Thyroid gland (tissue), 4 donors: ENCODE measurements around the gene FAM169A. TPM values are rescaled to one million over a fixed set of nuclear protein-coding genes. Genes with fewer than 3 reads are reported as not detected.
"Not testable (repeated sequence)": the region's sequence is repeated elsewhere in the genome, so short reads cannot be mapped to it uniquely, and the experiment has no call there.

Experiments used
- DNase-seq, 2 donors: peaks; one replicate each; pipeline ENCODE4 v3.0.0-alpha.2; 2019
- H3K27ac ChIP-seq, 3 donors: fragments of 200-600 bp; sonication (generic); 1 replicate in 2 of 3; 2 replicates in 1 of 3; pipeline ENCODE4 v1.5.1; 2016 to 2019; ENCODE audit warnings: mild to moderate bottlenecking in 1 of 3, moderate library complexity in 1 of 3
- H3K27me3 ChIP-seq: fragments of 200-600 bp; sonication (generic); one replicate; pipeline ENCODE4 v1.5.1; 2019
- H3K36me3 ChIP-seq, 2 donors: fragments of 200-600 bp; sonication (generic); one replicate each; pipeline ENCODE4 v1.5.1; 2016 to 2019
- H3K4me1 ChIP-seq, 2 donors: fragments of 200-600 bp; sonication (generic); one replicate each; pipeline ENCODE4 v1.5.1; 2017 to 2019
- H3K4me3 ChIP-seq, 3 donors: fragments of 200-600 bp; sonication (generic); replicated peaks in 1 of 3; 1 replicate in 2 of 3; 2 replicates in 1 of 3; pipeline ENCODE4 v1.5.1; 2016; ENCODE audit warnings: mild to moderate bottlenecking in 1 of 3
- H3K9me3 ChIP-seq: fragments of 200-600 bp; sonication (generic); one replicate; pipeline ENCODE4 v1.5.1; 2017
- CTCF ChIP-seq, 6 experiments: fragments of 200-600 bp in 3 of 6; fragments of 450-650 bp in 3 of 6; sonication (generic) in 3 of 6; IDR thresholded peaks; one replicate each; pipeline ENCODE4 v1.5.1; 2016 to 2019; ENCODE audit warnings: antibody characterized with exemption in 6 of 6, mild to moderate bottlenecking in 2 of 6, inconsistent platforms in 1 of 6, moderate library complexity in 1 of 6
- POLR2A ChIP-seq, 2 donors: fragments of 450-650 bp; IDR thresholded peaks; one replicate each; pipeline ENCODE4 v1.6.1; 2017; ENCODE audit warnings: antibody characterized with exemption in 2 of 2, mild to moderate bottlenecking in 2 of 2, moderate library complexity in 1 of 2
- WGBS, 2 donors: methylation state at CpG; one replicate each; pipeline ENCODE4 v1.1.5; 2017; 5-methylcytosine and 5-hydroxymethylcytosine counted together
- intact Hi-C: fragments of 100-400 bp; cut with DNase I; formaldehyde crosslinking; loops from one replicate; pipeline ENCODE4 v1.15.1; 2023
- total RNA-seq, 4 donors: library from RNA; depleted of rRNA; stranded (reverse); fragments of >200 nt; gene quantifications; one replicate each; pipeline ENCODE4 v1.2.3, GENCODE V29; 2016

FAM169A gene
- total RNA-seq: 10 to 100 TPM; 12.9 to 45.0 (median 27.5) TPM

GRCh38 chr5:74865804-74866595 is at the start of gene FAM169A:
FAM169A (minus strand) TSS chr5:74866387; CDS start chr5:74841676, 24,711 bp downstream.
- WGBS, 2 donors: 10% methylated on average over 2 of the region's 119 CpGs; no CpG with 5 or more reads in 1 of the 2 donors
- intact Hi-C loops: no loop called here
- TF ChIP-seq CTCF (IDR thresholded peaks at IDR 0.05): peak in 1 of 6 experiments; percentile 17
- peak in 1 of 2 donors; percentile 40 for TF ChIP-seq POLR2A (IDR thresholded peaks at IDR 0.05)

GRCh38 chr5:74915488-74915887 is 49.3 kb upstream of the FAM169A start:
- no peak for DNase-seq
- Histone ChIP-seq H3K9me3 (no peaks in the 10 kb centered on the region), H3K4me3 (no peak overlapping the region), H3K27ac (no peak overlapping the region), H3K36me3 (no peaks in the 10 kb centered on the region), H3K4me1 (no peaks in the 10 kb centered on the region), H3K27me3 (no peaks in the 10 kb centered on the region)
- 92 to 94% methylated on average over 1 of the region's 1 CpG for WGBS, 2 donors
- TF ChIP-seq POLR2A (IDR thresholded peaks at IDR 0.05) (no peak), CTCF (IDR thresholded peaks at IDR 0.05) (no peak)
- intact Hi-C loops: loop anchor here (5.0 kb wide), 1 partner anchor 148 kb away; the partner anchor contains the start of genes GFM2 and NSA2

More at GRCh38 chr5:74865804-74866595, at the start of gene FAM169A:
- Histone ChIP-seq H3K36me3 (no peaks in the 10 kb centered on the region), H3K27me3 (no peaks in the 10 kb centered on the region), H3K27ac (peak within 1 kb of the TSS; percentile 23 to 56 (median 29)), H3K4me1 (no peaks in the 10 kb centered on the region), H3K4me3 (peak within 1 kb of the TSS; percentile 31 to 86 (median 72)), H3K9me3 (no peaks in the 10 kb centered on the region)
- peak; percentile 60 to 62 for DNase-seq

GRCh38 chr5:74911421-74911820 is 45.2 kb upstream of the FAM169A start:
- H3K4me1 ChIP-seq, H3K36me3 ChIP-seq, H3K9me3 ChIP-seq, H3K27me3 ChIP-seq, H3K4me3 ChIP-seq, intact Hi-C loops, H3K27ac ChIP-seq: not testable (repeated sequence)
- peak; percentile 16 to 24 for DNase-seq
- WGBS, 2 donors: 35 to 74% methylated on average over 2 of the region's 2 CpGs

- intact Hi-C loops: loop anchor here (10.0 kb wide), 1 partner anchor 225 kb away; the partner anchor contains the start of gene HEXB
- not testable (repeated sequence) for H3K9me3 ChIP-seq, H3K27ac ChIP-seq, H3K4me1 ChIP-seq, H3K4me3 ChIP-seq, DNase-seq, H3K36me3 ChIP-seq, H3K27me3 ChIP-seq
These were observed 43.7 kb upstream of the FAM169A start for GRCh38 chr5:74909888-74910287.

- H3K27me3 ChIP-seq, H3K4me1 ChIP-seq, H3K4me3 ChIP-seq, DNase-seq, H3K9me3 ChIP-seq, H3K27ac ChIP-seq, H3K36me3 ChIP-seq: not testable (repeated sequence)
- 92 to 95% methylated on average over 6 of the region's 6 CpGs for WGBS, 2 donors
- intact Hi-C loops: loop anchor here (10.0 kb wide), 1 partner anchor 223 kb away; the partner anchor contains the start of gene HEXB
These were observed 42.0 kb upstream of the FAM169A start for GRCh38 chr5:74908237-74908636.

- H3K4me3 ChIP-seq, H3K27me3 ChIP-seq, H3K9me3 ChIP-seq, H3K27ac ChIP-seq, DNase-seq, H3K4me1 ChIP-seq, H3K36me3 ChIP-seq: not testable (repeated sequence)
- 95 to 97% methylated on average over 4 of the region's 4 CpGs for WGBS, 2 donors
- intact Hi-C loops: loop anchor here (10.0 kb wide), 1 partner anchor 220 kb away; the partner anchor contains the start of gene HEXB
These were observed 38.5 kb upstream of the FAM169A start for GRCh38 chr5:74904713-74905112.

- Histone ChIP-seq H3K9me3 (no peaks in the 10 kb centered on the region), H3K4me1 (no peaks in the 10 kb centered on the region), H3K27ac (no peak overlapping the region), H3K27me3 (no peaks in the 10 kb centered on the region), H3K36me3 (no peaks in the 10 kb centered on the region), H3K4me3 (no peak overlapping the region)
- intact Hi-C loops: loop anchor here (10.0 kb wide), 1 partner anchor 218 kb away; the partner anchor contains the start of gene HEXB
- WGBS, 2 donors: 23 to 32% methylated on average over 4 of the region's 4 CpGs
- DNase-seq: peak; percentile 75 to 80
- TF ChIP-seq POLR2A (IDR thresholded peaks at IDR 0.05) (no peak), CTCF (IDR thresholded peaks at IDR 0.05) (peak in 5 of 6 experiments; percentile 21 to 73 (median 65))
These were observed 37.1 kb upstream of the FAM169A start for GRCh38 chr5:74903165-74903787.
